Measurements from ENCODE around the gene CCPG1.

GRCh38 chr15:55320963-55321362 lies 87.2 kb downstream of the CCPG1 start:
- no peak for TF ChIP-seq CTCF (conservative IDR thresholded peaks at IDR 0.05)
- TF ChIP-seq ZFX (IDR thresholded peaks at IDR 0.05), result no peak

Data from C4-2B (cell line).